Measurements from ENCODE around the gene MTUS2.
"Not testable (repeated sequence)": the region's sequence is repeated elsewhere in the genome, so short reads cannot be mapped to it uniquely, and the experiment has no call there.

Gene MTUS2

DNA sequence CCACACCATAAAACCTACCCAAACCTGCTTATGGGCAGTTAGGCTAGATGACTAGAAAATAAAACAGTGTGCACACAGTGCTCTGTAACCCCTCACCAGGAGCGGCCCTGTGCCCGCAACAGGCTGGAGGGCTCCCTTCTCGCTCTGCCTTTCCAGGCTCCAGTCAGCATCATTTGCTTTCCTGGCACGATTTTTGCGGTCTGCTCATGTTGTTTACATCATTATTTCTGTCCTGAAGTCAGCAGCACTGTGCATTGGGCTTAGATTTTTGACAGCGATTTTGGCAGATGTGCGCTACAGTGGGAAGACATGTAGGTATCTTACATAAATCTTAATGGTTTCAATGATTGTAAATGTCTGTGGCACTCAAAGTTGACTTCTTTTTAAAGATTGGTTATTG is 344.0 kb downstream of the MTUS2 start:
- DNase-seq (ENCODE audit: low read depth), result no peak

DNA sequence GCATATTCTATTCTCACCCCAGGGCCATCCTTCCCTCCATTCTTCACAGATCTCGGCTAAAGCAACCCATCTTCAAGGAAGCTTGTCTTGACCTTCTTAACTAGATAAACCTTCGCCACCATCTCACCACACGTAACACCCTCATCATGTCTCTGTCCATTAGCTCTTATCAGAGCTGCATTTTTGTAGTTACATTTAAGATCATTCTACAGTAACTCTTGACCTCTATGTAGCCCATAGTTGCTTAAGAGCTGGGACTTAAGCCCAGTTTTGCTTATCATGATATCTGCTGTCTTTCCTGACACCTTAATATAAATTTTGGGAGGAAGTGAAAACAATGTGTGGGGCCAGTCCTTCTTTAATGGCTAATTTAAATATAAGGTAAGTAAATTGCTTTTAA is 345.1 kb downstream of the MTUS2 start:
- no peak for DNase-seq (ENCODE audit: low read depth)

DNA sequence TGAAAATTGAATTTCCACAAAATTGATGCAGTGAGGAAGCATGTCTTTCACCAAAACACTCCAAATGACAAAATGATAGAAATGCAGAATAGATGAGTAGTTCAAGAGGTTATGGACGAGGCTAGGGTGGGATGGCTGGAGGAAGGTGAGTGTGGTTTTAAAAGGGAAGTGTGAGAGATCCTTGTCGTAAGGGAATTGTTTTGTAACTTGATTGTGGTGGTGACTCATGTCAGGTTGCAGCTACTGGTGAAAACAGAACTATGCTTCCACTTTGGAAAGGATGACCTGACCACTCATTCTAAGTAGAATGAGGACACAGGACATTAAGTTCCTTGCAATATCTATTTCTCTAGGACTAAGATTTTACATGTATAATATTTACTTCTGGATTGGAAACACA is 345.7 kb downstream of the MTUS2 start:
- DNase-seq (ENCODE audit: low read depth), result no peak

DNA sequence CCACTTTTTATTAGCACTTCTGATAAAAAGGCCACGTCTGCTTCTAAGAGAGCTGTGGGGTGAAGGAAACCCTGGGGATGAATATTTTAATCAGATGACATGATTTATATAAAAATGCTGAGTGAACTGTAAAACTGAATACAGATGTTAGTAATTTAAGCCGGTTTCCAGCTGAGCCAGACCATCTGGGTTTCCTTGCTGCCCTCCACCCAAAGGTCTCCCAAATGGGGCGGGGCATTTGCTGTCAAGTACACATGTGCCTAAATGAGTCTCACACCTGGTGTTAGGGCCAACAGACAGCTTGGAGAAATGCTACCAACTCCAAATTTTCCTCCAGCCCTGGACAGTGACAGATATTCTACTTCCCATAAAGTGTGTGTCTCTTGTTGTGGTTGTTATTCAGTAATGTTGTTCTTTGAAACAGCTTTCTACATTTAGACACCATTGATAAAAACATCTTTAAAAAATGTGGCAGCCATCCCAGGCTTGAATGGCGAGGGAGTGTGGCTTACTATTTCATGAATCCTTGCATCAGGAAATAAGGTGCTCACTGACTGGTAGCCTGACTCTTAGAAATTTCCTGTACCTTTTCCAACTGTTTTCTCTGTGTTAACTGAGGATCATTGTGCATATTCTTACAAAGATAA is 350.4 kb downstream of the MTUS2 start:
- no peak for DNase-seq (ENCODE audit: low read depth)

DNA sequence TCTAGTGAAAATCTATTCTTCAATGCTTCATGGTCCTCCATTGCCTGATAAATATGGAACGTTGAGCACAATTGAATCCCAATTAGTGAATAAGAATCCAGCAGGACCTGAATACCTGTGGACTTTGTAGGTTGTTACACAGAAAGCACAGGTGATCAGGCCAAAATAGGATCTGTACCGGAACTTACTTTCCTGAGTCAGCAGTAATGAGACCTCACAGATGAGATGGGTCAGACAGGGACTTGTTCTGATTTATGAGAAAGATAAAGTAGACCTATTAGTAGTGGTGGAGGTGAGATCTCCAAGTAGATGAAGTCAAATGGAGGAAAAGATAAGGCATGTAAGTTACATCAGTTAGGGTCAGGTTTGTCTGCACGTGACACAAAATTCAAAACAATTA is 351.1 kb downstream of the MTUS2 start:
- no peak for DNase-seq (ENCODE audit: low read depth)

DNA sequence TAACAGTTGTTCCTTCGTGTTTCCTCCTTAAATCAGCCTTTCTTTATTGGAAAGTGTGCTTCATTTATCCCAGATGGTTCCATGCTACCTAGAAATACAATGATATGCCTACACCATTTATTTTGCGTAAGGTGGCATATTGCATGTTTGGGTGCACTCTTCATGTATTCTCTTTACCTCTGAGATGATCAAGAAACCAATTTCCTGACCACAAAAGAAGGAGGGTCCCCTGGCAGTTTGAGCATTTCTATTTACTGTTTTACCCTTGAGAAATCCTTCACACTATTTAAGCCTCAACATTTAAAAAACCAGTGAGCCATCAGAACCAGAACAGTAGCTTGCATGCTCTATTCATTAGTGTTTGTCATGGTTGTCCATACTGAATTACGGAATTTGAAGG is 354.0 kb downstream of the MTUS2 start:
- DNase-seq (ENCODE audit: low read depth), result no peak

DNA sequence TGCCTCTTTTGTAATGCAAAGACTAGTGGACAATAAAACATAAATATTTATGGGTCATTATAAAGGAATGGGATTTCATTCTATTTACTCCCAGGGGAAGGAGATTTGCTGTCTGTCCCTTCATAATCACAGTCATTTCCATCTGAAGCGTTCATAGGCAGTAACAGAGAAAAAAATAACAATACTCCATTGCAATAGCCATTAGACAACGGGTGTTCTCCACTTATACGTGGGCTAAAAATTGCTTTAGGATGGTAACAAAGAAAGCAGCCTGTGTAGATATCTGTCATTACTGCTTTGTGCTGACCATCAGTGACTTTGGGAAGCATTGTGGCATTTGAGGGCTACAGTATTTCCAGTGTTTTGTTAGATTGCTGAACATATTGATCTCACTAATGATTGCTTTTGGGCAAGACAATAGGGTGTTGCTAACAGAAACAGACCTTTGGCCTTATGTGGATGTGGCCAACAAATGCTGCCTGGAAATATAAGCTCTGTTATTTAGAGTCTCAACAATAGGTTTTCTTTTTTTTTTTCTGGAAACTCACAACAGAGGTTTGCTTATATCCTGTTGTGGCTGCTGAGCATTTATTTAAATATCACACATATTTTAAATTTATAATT is 355.2 kb downstream of the MTUS2 start:
- DNase-seq (ENCODE audit: low read depth), result no peak

DNA sequence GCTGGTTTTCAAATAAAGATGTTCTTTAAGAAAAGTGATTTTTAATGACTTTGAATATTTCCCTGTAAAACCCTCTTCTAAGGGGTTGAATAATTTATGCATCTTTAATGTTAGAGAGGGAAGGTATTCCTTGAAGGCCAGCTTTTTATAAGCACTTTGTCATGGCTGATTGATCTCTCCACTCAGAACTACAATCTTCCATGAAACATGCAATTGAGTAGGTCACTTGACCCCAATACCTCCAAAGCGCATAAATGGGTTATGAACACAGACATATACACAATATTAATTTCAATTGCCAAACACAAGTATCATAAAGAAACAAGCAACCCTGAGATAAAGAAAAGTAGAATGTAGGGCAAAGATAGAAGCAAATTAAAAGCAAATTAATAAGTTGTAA is 359.9 kb downstream of the MTUS2 start:
- DNase-seq (ENCODE audit: low read depth), result no peak

DNA sequence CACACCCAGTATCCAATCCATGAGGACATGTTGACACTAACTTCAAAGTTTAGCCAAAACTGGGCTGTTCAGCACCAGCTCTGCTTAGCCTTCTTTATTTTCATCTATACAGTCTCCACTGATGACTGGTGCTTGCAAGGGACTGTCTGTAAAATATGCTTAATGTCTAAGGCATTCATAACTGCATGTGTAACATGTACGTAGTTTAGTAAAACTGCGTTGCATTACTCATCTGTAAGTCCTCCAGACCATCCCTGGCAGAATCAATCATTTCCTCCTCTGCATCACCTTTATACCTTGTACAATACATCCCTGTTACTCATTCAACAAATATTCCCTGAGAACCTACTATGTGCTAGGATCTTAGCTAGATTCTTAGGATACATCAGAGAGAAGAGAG is 362.1 kb downstream of the MTUS2 start:
- DNase-seq (ENCODE audit: low read depth), result no peak

DNA sequence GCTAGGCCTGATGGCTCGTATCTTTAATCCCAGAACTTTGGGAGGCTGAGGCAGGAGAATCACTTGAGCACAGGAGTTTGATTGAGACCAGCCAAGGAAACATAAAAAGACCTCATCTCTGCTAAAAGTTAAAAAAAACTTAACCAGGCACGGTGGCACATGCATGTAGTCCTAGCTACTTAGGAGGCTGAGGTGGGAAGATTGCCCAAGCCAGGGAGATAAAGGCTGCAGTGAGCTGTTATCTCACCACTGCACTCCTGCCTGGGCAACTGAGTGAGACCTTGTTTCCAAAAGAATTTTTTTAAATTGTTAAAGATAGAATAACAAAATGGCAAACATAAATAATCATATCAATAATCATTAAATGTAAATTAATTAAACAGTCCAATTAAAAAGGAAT is 365.8 kb downstream of the MTUS2 start:
- no peak for DNase-seq (ENCODE audit: low read depth)

DNA sequence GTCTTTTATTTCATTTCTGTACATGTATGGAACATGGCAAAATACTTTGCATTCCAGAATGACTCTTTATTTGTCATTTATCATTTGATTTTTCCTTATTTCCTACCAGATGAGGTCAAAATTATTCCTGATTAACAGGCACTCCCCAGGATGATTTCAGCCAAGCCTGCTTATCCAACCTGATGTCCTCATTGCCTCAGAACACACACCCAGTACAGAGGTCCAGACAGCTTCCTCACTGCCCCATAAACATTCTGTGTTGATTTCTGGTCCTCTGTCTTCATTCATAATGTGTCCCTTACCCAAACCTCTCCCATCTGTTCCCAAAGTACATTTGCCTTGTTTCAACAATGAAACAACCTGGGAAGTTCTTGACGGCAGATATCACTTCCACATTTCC is 367.4 kb downstream of the MTUS2 start:
- DNase-seq (ENCODE audit: low read depth), result no peak

DNA sequence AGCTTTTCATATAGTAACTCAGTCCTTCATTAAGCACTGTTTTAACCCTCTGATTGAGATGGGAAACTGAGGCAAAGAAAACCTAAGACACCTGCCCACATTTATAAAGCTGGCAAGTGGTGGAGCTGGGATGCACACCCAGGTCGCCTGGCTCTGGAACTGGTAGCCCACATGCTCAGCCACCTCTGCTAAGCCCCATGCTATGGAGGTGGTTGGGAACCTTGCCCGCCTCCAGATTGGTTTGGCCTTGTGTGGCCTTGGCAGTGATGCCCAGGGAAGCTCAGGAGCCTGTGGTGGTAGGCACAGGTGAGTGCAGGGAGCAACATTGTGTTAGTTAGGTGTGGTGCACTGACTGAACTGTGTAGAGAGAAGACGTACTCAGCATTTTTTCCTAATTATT is 370.2 kb downstream of the MTUS2 start:
- DNase-seq (ENCODE audit: low read depth), result no peak

DNA sequence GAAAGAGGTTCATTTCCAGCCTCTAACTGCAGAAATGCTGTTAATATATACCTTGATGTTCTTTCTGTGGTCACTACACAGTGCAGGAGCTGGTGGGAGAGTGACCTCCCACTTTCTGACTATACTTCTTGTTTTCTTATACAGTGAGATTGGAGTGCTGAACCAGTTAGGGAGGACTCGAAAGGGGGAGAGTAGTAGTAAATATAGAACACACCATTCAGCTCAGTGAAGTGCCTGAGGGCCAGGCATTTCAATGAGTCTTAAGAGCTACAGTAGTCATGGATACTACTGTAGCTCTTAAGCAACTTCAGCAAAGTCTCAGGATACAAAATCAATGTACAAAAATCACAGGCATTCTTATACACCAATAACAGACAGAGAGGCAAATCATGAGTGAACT is 372.9 kb downstream of the MTUS2 start:
- no peak for DNase-seq (ENCODE audit: low read depth)

DNA sequence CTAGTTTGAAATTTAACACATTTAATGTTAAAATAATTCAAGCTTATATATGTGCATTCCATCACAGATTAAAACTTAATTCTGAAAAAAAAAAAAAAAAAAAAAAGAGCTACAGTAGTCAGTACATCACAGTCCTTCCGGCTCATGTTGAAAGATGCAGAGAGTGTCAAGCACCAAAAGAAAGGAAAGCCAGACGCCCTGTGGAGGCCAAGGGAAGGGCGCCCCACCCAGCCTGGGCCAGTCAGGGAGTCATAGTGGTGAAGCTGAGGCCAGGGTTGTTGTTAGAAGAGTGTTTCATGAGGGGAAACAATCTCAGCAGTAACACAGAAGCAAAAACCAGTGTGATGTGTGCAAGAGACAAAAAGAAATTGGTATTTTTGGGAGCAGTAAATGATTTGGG is 375.3 kb downstream of the MTUS2 start:
- DNase-seq (ENCODE audit: low read depth), result no peak

DNA sequence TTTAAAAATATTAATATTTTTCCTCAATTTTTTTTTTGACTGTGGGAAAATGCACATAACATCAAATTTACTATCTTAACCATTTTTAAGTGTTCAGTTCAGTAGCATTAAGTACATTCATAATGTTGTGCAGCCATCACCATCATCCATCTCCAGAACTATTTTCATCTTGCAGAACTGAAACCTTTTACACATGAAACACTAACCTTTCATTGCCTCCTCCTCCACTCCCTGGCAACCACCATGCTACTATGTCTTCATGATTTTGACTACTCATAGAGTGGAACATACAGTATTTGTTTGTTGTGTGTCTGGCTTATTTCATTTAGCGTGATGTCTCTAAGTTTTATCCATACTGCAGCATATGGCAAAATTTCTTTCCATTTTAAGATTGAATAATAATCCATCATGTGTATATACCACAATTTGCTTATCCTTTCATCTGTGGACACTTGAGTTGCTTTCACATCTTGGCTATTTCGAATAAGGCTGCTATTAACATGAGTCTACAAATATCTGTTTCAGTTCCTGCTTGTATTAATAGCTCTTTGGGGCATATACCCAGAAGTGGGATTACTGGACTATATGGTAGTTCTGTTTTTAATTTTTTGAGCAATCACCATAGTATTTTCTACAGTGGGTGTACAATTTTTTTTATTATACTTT is 376.4 kb downstream of the MTUS2 start:
- DNase-seq (ENCODE audit: low read depth), result no peak

DNA sequence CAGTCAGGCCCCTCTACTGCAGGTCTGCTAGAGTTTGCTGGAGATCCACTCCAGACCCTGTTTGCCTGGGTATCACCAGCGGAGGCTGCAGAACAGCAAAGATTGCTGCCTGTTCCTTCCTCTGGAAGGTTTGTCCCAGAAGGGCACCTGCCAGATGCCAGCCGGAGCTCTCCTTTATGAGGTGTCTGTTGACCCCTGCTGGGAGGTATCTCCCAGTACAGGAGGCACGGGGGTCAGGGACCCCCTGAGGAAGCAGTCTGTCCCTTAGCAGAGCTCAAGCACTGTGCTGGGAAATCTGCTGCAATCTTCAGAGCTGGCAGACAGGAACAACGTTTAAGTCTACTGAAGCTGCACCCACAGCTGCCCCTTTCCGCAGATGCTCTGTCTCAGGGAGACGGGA is 382.6 kb downstream of the MTUS2 start:
- DNase-seq (ENCODE audit: low read depth), result not testable (repeated sequence)

DNA sequence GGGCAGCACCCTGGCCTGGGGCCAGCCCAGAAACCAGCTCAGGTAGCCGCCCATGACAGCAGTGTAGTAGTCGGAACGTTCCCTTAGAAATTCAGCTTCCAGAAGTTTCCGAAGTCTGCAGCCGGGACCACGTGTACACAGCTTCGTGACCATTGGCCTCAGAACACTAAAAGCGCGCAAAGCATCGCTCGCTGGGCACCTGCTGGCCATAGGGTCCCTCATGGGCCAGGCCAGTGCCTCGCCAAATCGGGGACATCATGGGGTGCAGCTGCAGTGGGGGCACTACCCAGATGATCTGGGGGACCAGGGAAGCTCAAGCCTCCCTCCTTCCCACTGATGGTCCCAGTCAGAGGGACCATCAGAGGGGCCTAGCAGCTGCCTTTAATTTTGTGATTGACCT is 384.5 kb downstream of the MTUS2 start:
- no peak for DNase-seq (ENCODE audit: low read depth)

DNA sequence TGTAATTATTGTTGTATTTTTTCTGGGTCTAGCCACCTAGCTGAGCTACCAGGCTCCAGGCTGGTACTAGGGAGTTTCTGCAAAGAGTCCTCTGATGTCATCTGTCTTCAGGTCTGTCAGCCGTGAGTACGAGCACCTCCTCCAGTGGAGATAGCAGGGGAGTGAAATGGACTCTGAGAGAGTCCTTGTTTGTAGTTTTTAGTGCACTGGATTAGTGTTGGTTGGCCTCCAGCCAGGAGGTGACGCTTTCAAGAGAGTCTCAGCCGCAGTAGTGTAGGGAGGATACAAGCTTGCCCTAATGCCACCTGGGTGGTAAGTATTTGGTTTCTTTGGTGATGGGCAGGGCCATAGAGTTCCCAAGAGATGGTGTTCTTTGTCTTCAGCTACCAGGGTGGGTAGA is 390.5 kb downstream of the MTUS2 start:
- no peak for DNase-seq (ENCODE audit: low read depth)

DNA sequence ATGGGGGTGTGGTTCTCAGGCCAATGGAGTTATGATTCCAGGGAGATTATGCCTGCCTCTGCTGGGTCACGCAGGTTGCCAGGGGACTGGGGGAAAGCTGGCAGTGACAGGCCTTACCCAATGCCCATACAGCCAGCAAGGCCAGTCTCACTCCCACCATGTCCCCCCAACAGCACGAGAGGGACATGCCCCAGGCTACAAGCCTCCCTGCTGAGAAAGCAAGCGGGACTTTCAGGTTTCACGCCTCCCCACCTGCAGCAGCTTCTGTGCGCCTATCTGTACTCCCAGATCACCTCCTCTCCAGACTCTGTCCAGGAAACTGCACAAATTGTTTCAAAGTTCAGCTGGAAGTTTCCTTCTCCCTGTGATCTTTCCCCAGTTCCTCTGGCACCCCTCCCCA is 391.0 kb downstream of the MTUS2 start:
- DNase-seq (ENCODE audit: low read depth), result not testable (repeated sequence)

DNA sequence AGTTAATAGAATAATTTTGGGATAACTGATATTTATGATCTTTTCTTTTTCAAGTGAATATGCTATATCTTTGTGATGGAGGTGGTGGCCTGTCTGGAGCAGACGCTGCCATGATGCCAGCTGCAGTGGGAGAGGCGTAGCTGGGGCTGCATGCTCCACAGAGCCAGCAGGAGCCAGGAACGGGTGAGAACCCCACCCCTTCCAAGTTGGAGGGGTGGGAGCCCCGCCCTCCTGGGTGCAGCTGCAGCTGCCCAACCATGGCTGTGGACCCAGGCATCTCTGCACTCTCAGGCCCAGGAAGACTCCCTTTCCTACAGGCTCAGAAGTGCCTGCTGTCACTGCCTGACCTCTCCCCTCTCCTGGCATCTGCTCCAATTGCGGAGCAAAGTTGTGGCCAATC is 402.3 kb downstream of the MTUS2 start:
- no peak for DNase-seq (ENCODE audit: low read depth)

DNA sequence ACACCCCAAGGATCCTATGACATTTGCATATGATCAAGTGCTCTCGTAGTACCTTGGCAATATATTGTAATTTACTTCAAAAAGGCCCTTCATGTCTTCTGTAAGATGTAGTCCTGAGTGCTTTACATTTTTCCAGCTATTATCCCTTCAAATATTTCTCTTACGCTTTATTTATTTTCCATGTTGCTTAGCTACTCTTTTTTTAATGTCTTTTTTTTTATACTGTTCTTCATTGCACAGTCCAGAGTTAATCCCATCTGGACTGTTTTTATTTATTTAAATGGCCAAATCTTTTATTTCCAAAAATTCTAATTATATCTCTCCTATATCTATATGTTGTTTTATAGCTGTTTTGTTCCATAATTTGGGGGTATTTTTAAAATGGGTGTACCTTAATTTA is 404.1 kb downstream of the MTUS2 start:
- DNase-seq (ENCODE audit: low read depth), result no peak

DNA sequence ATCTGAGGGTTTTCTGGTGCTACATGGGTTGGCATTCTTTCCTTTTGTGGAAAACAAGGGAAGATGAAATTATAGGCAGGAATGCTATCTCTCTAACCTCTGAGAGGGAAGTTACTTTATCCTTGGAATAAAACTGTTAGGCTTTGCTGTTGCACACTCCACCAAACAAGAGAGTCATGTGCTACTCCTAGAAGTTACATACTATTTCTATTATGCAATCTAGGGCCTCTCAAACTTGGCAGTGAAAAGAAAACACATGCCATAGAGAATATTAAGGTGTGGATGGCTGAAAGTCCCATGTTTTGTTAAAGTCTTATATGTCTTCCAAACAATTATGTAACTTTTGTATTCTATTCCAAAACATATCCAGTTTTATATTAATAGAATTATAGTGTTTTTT is 407.4 kb downstream of the MTUS2 start:
- no peak for DNase-seq (ENCODE audit: low read depth)

DNA sequence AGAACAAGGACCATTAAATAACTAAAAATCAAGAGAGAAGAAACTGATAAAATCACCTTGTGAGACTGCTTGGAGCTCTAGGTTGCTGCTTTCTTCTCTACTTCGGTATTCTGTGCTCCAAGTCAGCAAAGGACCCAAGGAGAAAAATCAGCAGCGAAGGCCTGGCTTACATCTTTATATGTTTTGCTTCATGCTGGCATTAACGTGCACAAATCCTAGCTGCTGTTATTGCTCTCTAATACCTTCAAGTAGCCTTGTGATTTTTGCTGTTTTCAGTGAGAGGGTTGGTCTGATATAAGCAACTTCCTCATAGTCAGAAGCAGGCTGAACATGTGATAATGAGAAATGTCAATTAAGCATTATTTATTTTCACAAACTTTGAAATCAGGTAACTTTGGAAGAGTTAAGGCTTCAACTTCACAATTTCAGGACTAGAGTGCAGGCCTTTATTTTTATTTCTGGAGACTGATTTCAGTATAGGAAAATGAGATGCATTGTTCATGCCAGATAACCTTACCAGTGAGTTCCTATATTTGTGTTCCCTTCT is 410.2 kb downstream of the MTUS2 start:
- no peak for DNase-seq (ENCODE audit: low read depth)

Measured in activated T-helper 9 cell treated with anti-CD3 and anti-CD28 coated beads, Interleukin-2, amount 50 U/mL, for 16 hours (primary cell).